Progenitor cell of endocrine pancreas (in vitro differentiated cells): ENCODE results near the gene TRPM2. TPM values are rescaled to one million over a fixed set of nuclear protein-coding genes. Genes with fewer than 3 reads are reported as not detected.

Experiments
- DNase-seq: peaks from one replicate; pipeline ENCODE4 v3.0.0; 2021; ENCODE audit warnings: low spot score; ENCODE audit not compliant: unreplicated experiment
- H3K27ac Mint-ChIP-seq: 2 replicates; pipeline ENCODE4 v1.8.0; 2021; ENCODE audit warnings: mild to moderate bottlenecking, moderate library complexity, mixed read lengths
- H3K27me3 Mint-ChIP-seq: 2 replicates; pipeline ENCODE4 v1.8.0; 2021; ENCODE audit warnings: mixed read lengths
- H3K36me3 Mint-ChIP-seq: 2 replicates; pipeline ENCODE4 v1.8.0; 2022; ENCODE audit warnings: mixed read lengths; ENCODE audit not compliant: insufficient read depth
- H3K4me1 Mint-ChIP-seq: 2 replicates; pipeline ENCODE4 v1.8.0; 2021; ENCODE audit warnings: low read depth, mixed read lengths
- H3K4me3 Mint-ChIP-seq: 2 replicates; pipeline ENCODE4 v1.8.0; 2021; ENCODE audit warnings: low read depth, mild to moderate bottlenecking, moderate library complexity, mixed read lengths
- H3K9me3 Mint-ChIP-seq: 2 replicates; pipeline ENCODE4 v1.8.0; 2021; ENCODE audit warnings: low read depth, mixed read lengths
- CTCF ChIP-seq: fragments of 200-600 bp; sonication (generic); IDR thresholded peaks from one replicate; pipeline ENCODE4 v1.5.0; 2021; ENCODE audit warnings: antibody characterized with exemption, mild to moderate bottlenecking; ENCODE audit not compliant: unreplicated experiment
- total RNA-seq: library from RNA; stranded (reverse); gene quantifications from 2 replicates; pipeline ENCODE4 v1.2.1, GENCODE V29; 2021

The TRPM2 gene
- total RNA-seq, 1 donor from 2014 or later = 0.17 TPM

- DNase-seq = no peak
- H3K4me3 Mint-ChIP-seq = no peak overlapping the region
- no peak for TF ChIP-seq CTCF
- peaks cover 8% of the 10 kb centered on the region for H3K9me3 Mint-ChIP-seq
- H3K27ac Mint-ChIP-seq = no peak overlapping the region
- no peaks in the 10 kb centered on the region for H3K36me3 Mint-ChIP-seq
- H3K27me3 Mint-ChIP-seq = peaks cover 9% of the 10 kb centered on the region
- H3K4me1 Mint-ChIP-seq = no peaks in the 10 kb centered on the region
These were observed 66.3 kb downstream of the TRPM2 start for GRCh38 chr21:44419679-44420078.

GRCh38 chr21:44420416-44421205 lies 67.2 kb downstream of the TRPM2 start:
- no peak overlapping the region for H3K27ac Mint-ChIP-seq
- TF ChIP-seq CTCF = no peak
- no peaks in the 10 kb centered on the region for H3K36me3 Mint-ChIP-seq
- no peak overlapping the region for H3K4me3 Mint-ChIP-seq
- H3K9me3 Mint-ChIP-seq = peaks cover 8% of the 10 kb centered on the region
- no peaks in the 10 kb centered on the region for H3K4me1 Mint-ChIP-seq
- DNase-seq = no peak
- peaks cover 3% of the 10 kb centered on the region for H3K27me3 Mint-ChIP-seq

GRCh38 chr21:44421901-44422840 lies 68.8 kb downstream of the TRPM2 start:
- no peak for TF ChIP-seq CTCF
- DNase-seq = no peak
- H3K4me3 Mint-ChIP-seq = no peak overlapping the region
- no peak overlapping the region for H3K27ac Mint-ChIP-seq
- H3K36me3 Mint-ChIP-seq = no peaks in the 10 kb centered on the region
- peaks cover 8% of the 10 kb centered on the region for H3K9me3 Mint-ChIP-seq
- H3K27me3 Mint-ChIP-seq = peaks cover 3% of the 10 kb centered on the region
- H3K4me1 Mint-ChIP-seq = no peaks in the 10 kb centered on the region

GRCh38 chr21:44423312-44423821 lies 69.9 kb downstream of the TRPM2 start:
- H3K4me1 Mint-ChIP-seq = no peaks in the 10 kb centered on the region
- H3K27me3 Mint-ChIP-seq = peaks cover 3% of the 10 kb centered on the region
- TF ChIP-seq CTCF = no peak
- peaks cover 8% of the 10 kb centered on the region for H3K9me3 Mint-ChIP-seq
- H3K4me3 Mint-ChIP-seq = no peak overlapping the region
- no peak for DNase-seq
- no peaks in the 10 kb centered on the region for H3K36me3 Mint-ChIP-seq
- H3K27ac Mint-ChIP-seq = no peak overlapping the region

- Mint-ChIP-seq H3K27me3 (peaks cover 3% of the 10 kb centered on the region), H3K36me3 (no peaks in the 10 kb centered on the region), H3K4me3 (no peak overlapping the region), H3K4me1 (no peaks in the 10 kb centered on the region), H3K9me3 (peaks cover 8% of the 10 kb centered on the region), H3K27ac (no peak overlapping the region)
- TF ChIP-seq CTCF = no peak
- DNase-seq = no peak
These were observed 70.7 kb downstream of the TRPM2 start for GRCh38 chr21:44423941-44424607.
